ENCODE measurements around the gene GPR33.
"Not testable (repeated sequence)": the region's sequence is repeated elsewhere in the genome, so short reads cannot be mapped to it uniquely, and the experiment has no call there.

GPR33 gene

GRCh38 chr14:31441273-31442111, 46.3 kb downstream of the GPR33 start:
- no peak for DNase-seq (ENCODE audit: low spot score)
- ChIA-PET POLR2A (ENCODE audit: low non-redundant PET) (no interaction called here), CTCF (interaction anchor here (0.6 kb wide), 1 partner anchor 1093 kb away, joined by 3 read pairs; no protein-coding TSS in a partner anchor)
- H3K27ac ChIP-seq: peak overlapping the region; percentile 66
- TF ChIP-seq, protein P1, sequence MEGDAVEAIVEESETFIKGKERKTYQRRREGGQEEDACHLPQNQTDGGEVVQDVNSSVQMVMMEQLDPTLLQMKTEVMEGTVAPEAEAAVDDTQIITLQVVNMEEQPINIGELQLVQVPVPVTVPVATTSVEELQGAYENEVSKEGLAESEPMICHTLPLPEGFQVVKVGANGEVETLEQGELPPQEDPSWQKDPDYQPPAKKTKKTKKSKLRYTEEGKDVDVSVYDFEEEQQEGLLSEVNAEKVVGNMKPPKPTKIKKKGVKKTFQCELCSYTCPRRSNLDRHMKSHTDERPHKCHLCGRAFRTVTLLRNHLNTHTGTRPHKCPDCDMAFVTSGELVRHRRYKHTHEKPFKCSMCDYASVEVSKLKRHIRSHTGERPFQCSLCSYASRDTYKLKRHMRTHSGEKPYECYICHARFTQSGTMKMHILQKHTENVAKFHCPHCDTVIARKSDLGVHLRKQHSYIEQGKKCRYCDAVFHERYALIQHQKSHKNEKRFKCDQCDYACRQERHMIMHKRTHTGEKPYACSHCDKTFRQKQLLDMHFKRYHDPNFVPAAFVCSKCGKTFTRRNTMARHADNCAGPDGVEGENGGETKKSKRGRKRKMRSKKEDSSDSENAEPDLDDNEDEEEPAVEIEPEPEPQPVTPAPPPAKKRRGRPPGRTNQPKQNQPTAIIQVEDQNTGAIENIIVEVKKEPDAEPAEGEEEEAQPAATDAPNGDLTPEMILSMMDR (conservative IDR thresholded peaks at IDR 0.05; ENCODE audit: low read depth): no peak

- DNase-seq (ENCODE audit: low spot score): no peak
- no peak overlapping the region for H3K27ac ChIP-seq
- TF ChIP-seq, protein P1 (conservative IDR thresholded peaks at IDR 0.05; ENCODE audit: low read depth): no peak
- POLR2A ChIA-PET (ENCODE audit: low non-redundant PET): no interaction called here
- CTCF ChIA-PET: interaction anchor here (0.6 kb wide), 1 partner anchor 70 kb away, joined by 3 read pairs; no protein-coding TSS in a partner anchor
Measured at GRCh38 chr14:31440280-31440679, 47.6 kb downstream of the GPR33 start.

- TF ChIP-seq, protein P1 (conservative IDR thresholded peaks at IDR 0.05; ENCODE audit: low read depth): no peak
- CTCF ChIA-PET: no interaction called here
- POLR2A ChIA-PET (ENCODE audit: low non-redundant PET): no interaction called here
Measured at GRCh38 chr14:31439561-31439960, 48.3 kb downstream of the GPR33 start.

GRCh38 chr14:31437045-31437691, 50.7 kb downstream of the GPR33 start:
- H3K27ac ChIP-seq; DNase-seq (ENCODE audit: low spot score); POLR2A ChIA-PET (ENCODE audit: low non-redundant PET); CTCF ChIA-PET: not testable (repeated sequence)

More at GRCh38 chr14:31439561-31439960, 48.3 kb downstream of the GPR33 start:
- no peak for DNase-seq (ENCODE audit: low spot score)
- no peak overlapping the region for H3K27ac ChIP-seq

- ChIA-PET CTCF (interaction anchor here (0.5 to 0.6 kb wide), 2 partner anchors 14 to 1032 kb away, joined by 3 to 6 read pairs; no protein-coding TSS in a partner anchor), POLR2A (ENCODE audit: low non-redundant PET) (no interaction called here)
- DNase-seq (ENCODE audit: low spot score): no peak
- TF ChIP-seq, protein P1 (conservative IDR thresholded peaks at IDR 0.05; ENCODE audit: low read depth): no peak
- peak overlapping the region; percentile 58 for H3K27ac ChIP-seq
Measured at GRCh38 chr14:31435276-31435675, 52.6 kb downstream of the GPR33 start.
